ENCODE data around the gene CKAP5.

GRCh38 chr11:46726206-46726862 is 119.7 kb downstream of the CKAP5 start:
- no peak for TF ChIP-seq CTCF (IDR thresholded peaks at IDR 0.05)
- no peak for TF ChIP-seq POLR2A (IDR thresholded peaks at IDR 0.05)
